PC-9 (cell line): ENCODE results near the gene PNKP. TPM values are rescaled to one million over a fixed set of nuclear protein-coding genes. Genes with fewer than 3 reads are reported as not detected.

Experiments used
- BruUV-seq: library from RNA; stranded (reverse); fragments of 400-500 nt; replicated peaks from 2 replicates; lab custom pipeline; 2021; lab: Mats Ljungman, UMichigan
- CTCF ChIA-PET: fragments of 300-600 bp; sonication (Branson Sonifier 250); formaldehyde crosslinking; loops from one replicate; lab custom pipeline; 2022; ENCODE audit warnings: antibody characterized with exemption; lab: Charles Lee
- POLR2A ChIA-PET: fragments of 300-600 bp; sonication (Branson Sonifier 250); formaldehyde crosslinking; loops from one replicate; lab custom pipeline; 2022; ENCODE audit warnings: antibody characterized with exemption; ENCODE audit not compliant: unreplicated experiment; lab: Charles Lee
- DNase-seq, 2 experiments: peaks; one replicate each; pipeline versions ENCODE4 v3.0.0 to v3.0.0-alpha.2; 2015 to 2022; ENCODE audit warnings: mixed read lengths in 1 of 2
- H2AFZ ChIP-seq: fragments of 200-600 bp; sonication (generic); 2 replicates; pipeline ENCODE4 v1.8.1; 2017; ENCODE audit warnings: antibody characterized with exemption
- H3F3A ChIP-seq: fragments of 200-600 bp; sonication (generic); 2 replicates; pipeline ENCODE4 v1.8.1; 2017; ENCODE audit warnings: antibody characterized with exemption, mild to moderate bottlenecking, low read depth; ENCODE audit not compliant: insufficient read depth
- H3K27ac ChIP-seq: fragments of 200-600 bp; sonication (generic); 2 replicates; pipeline ENCODE4 v1.6.1; 2016; ENCODE audit warnings: mixed run types
- H3K27me3 ChIP-seq: fragments of 200-600 bp; sonication (generic); 2 replicates; pipeline ENCODE4 v1.6.1; 2016; ENCODE audit warnings: low read depth, mixed run types; ENCODE audit not compliant: insufficient read depth
- H3K36me3 ChIP-seq: fragments of 200-600 bp; sonication (generic); 2 replicates; pipeline ENCODE4 v1.6.1; 2016; ENCODE audit warnings: low read depth, mixed run types
- H3K4me1 ChIP-seq: fragments of 200-600 bp; sonication (generic); replicated peaks from 2 replicates; pipeline ENCODE4 v1.6.1; 2016; ENCODE audit warnings: mixed run types; ENCODE audit not compliant: insufficient read depth
- H3K4me2 ChIP-seq: fragments of 200-600 bp; sonication (generic); 2 replicates; pipeline ENCODE4 v1.6.1; 2017; ENCODE audit warnings: mixed run types
- H3K4me3 ChIP-seq: fragments of 200-600 bp; sonication (generic); 2 replicates; pipeline ENCODE4 v1.6.1; 2016; ENCODE audit warnings: mixed run types
- H3K79me2 ChIP-seq: fragments of 200-600 bp; sonication (generic); 2 replicates; pipeline ENCODE4 v1.6.1; 2017; ENCODE audit warnings: low read depth, mixed run types
- H3K9me2 ChIP-seq: fragments of 200-600 bp; sonication (generic); 2 replicates; pipeline ENCODE4 v1.8.1; 2017; ENCODE audit warnings: mild to moderate bottlenecking; ENCODE audit not compliant: insufficient read depth
- H3K9me3 ChIP-seq: fragments of 200-600 bp; sonication (generic); 2 replicates; pipeline ENCODE4 v1.8.1; 2016; ENCODE audit warnings: low read depth; ENCODE audit not compliant: insufficient read depth
- H4K20me1 ChIP-seq: fragments of 200-600 bp; sonication (generic); 2 replicates; pipeline ENCODE4 v1.8.1; 2017; ENCODE audit not compliant: insufficient read depth
- EZH2 ChIP-seq: fragments of 200-600 bp; sonication (generic); IDR thresholded peaks from 2 replicates; pipeline ENCODE4 v1.8.0; 2017; ENCODE audit warnings: antibody characterized with exemption, low read depth
- intact Hi-C: fragments of 100-400 bp; cut with micrococcal nuclease; formaldehyde crosslinking; loops from one replicate; pipeline ENCODE4 v1.10.0; 2022; ENCODE audit not compliant: unreplicated experiment
- total RNA-seq: library from RNA; stranded (reverse); gene quantifications from 2 replicates; pipeline ENCODE4 v1.2.3, GENCODE V29; 2021
- TF ChIP-seq, protein P1 (sequence below): fragments of 200-600 bp; sonication (generic); conservative IDR thresholded peaks from 2 replicates; pipeline ENCODE4 v1.6.1; 2017; ENCODE audit warnings: mixed run types, antibody characterized with exemption, mild to moderate bottlenecking, moderate library complexity

Gene PNKP
- total RNA-seq, 1 experiment from 2014 or later = 82.7 TPM

DNA sequence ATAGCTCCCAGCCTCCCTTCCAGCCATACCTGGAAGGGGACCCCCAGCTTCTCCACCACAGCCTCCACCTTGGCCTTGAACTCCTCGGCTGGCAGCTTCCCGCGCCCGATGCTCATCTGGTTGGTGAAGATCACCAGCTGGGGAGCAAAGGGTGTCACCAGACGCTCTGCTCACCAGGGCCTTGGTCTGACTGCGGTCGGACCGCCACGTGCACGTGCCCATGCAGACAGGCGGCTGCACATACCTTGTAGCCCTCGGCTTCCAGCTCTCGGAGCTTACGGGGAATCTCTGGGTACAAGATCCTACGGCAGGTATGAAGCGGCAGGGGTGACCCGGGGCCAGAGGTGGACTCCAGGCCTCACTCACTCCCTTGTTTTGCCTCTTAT is 3.4 kb downstream of the PNKP start:
- Histone ChIP-seq H3K27me3 (no peaks in the 10 kb centered on the region), H3K79me2 (peaks cover 41% of the 10 kb centered on the region), H3K9me3 (no peaks in the 10 kb centered on the region), H3K9me2 (no peaks in the 10 kb centered on the region), H4K20me1 (peaks cover 56% of the 10 kb centered on the region), H2AFZ (no peak overlapping the region), H3K36me3 (peaks cover 21% of the 10 kb centered on the region), H3K4me1 (peaks cover 29% of the 10 kb centered on the region), H3K4me3 (no peak overlapping the region), H3F3A (peaks cover 69% of the 10 kb centered on the region), H3K4me2 (no peak overlapping the region), H3K27ac (no peak overlapping the region)
- BruUV-seq = no TSS peak
- intact Hi-C loops = no loop called here
- DNase-seq = no peak
- POLR2A ChIA-PET = no interaction called here
- TF ChIP-seq, protein P1, sequence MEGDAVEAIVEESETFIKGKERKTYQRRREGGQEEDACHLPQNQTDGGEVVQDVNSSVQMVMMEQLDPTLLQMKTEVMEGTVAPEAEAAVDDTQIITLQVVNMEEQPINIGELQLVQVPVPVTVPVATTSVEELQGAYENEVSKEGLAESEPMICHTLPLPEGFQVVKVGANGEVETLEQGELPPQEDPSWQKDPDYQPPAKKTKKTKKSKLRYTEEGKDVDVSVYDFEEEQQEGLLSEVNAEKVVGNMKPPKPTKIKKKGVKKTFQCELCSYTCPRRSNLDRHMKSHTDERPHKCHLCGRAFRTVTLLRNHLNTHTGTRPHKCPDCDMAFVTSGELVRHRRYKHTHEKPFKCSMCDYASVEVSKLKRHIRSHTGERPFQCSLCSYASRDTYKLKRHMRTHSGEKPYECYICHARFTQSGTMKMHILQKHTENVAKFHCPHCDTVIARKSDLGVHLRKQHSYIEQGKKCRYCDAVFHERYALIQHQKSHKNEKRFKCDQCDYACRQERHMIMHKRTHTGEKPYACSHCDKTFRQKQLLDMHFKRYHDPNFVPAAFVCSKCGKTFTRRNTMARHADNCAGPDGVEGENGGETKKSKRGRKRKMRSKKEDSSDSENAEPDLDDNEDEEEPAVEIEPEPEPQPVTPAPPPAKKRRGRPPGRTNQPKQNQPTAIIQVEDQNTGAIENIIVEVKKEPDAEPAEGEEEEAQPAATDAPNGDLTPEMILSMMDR = no peak
- no peak for TF ChIP-seq EZH2
- CTCF ChIA-PET = no interaction called here

DNA sequence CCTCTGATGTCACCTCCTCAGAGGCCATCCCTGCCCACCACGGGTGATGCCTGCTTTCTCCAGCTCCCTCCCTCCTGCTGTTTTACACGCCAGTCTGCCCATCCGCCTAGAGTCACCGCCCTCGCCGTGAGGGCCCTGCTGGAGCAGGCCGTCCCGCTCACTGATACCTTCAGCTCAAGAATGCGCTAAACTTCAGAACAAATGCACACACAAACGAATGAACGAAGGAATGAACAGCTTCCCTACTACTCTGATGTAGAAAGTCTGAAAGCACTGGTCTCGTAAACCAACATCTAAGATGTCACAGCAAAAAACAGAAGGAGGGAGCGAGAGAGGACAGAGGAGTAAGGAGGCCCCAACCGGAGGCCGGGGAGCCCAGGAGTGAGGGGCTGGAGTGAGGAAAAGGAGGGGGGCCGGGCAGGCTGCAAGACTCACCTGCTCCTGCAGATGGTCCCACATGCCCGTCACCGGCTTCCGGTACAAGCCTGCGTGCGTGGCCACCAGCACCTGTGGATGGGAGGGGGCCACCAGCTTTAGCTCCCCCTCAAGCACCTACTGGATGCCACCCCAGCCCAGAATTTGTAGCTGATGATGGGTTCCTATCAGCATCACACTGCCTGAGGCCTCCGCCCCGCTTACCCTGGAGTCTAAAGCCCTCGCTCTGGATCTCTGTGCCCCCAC is 4.0 kb downstream of the PNKP start:
- no peaks in the 10 kb centered on the region for H3K9me2 ChIP-seq
- no peak overlapping the region for H3K4me2 ChIP-seq
- no peaks in the 10 kb centered on the region for H3K27me3 ChIP-seq
- no peak overlapping the region for H3K4me3 ChIP-seq
- H2AFZ ChIP-seq = no peak overlapping the region
- intact Hi-C loops = no loop called here
- peaks cover 61% of the 10 kb centered on the region for H4K20me1 ChIP-seq
- no peaks in the 10 kb centered on the region for H3K9me3 ChIP-seq
- POLR2A ChIA-PET = no interaction called here
- H3F3A ChIP-seq = peaks cover 69% of the 10 kb centered on the region
- peaks cover 25% of the 10 kb centered on the region for H3K4me1 ChIP-seq
- H3K27ac ChIP-seq = no peak overlapping the region
- peaks cover 41% of the 10 kb centered on the region for H3K79me2 ChIP-seq
- no peak for TF ChIP-seq EZH2
- TF ChIP-seq, protein P1 = no peak
- CTCF ChIA-PET = no interaction called here
- no TSS peak for BruUV-seq
- H3K36me3 ChIP-seq = peaks cover 21% of the 10 kb centered on the region
- no peak for DNase-seq

DNA sequence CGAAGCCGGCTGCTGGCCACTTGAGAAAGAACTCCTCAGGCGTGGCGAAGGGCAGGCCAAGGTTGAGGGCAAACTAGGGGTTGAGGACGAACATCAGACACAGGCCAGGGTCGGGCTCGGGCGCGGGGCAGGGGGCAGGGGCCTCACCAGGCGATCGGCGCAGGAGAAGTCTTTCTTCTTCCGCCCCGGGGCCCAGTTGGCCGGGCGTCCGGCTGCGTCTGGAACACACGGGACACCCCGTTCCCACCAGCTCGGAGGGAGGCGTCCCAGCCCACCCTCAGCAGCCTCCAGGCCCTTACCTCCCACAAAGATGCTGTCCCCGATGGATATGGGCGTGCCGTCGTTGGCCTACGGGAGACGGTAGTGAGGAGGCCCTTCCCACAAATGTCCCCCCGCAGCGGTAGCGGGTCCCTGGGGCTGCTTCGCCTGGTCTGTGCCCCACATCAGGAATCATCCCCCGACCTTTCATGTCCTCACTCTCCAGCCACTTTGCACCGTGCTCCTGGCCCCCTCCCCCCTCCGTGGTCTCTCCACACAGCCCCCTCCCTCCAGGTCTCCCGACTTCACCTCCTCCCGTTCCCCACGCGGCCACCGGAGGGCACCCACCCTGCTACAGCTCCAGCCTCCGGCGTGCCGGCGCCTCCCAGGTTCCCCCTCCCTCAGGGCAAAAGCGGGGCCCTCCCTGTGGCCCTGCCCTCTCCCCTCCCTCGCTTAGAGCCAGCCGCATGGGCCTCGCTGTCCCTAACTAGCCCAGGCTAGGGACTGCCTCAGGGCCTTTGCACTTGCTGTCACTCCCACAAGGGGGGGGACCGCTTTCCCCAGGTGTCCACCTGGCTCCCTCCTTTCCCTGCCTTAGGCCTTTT is 4.8 kb downstream of the PNKP start:
- H3F3A ChIP-seq = peaks cover 69% of the 10 kb centered on the region
- CTCF ChIA-PET = no interaction called here
- H2AFZ ChIP-seq = no peak overlapping the region
- peaks cover 41% of the 10 kb centered on the region for H3K79me2 ChIP-seq
- TF ChIP-seq, protein P1 = peak; percentile 46; the same call in 1 of the 2 replicates
- TF ChIP-seq EZH2 = no peak
- H3K36me3 ChIP-seq = peaks cover 21% of the 10 kb centered on the region
- peaks cover 22% of the 10 kb centered on the region for H3K4me1 ChIP-seq
- intact Hi-C loops = no loop called here
- no peak overlapping the region for H3K27ac ChIP-seq
- no peak overlapping the region for H3K4me3 ChIP-seq
- POLR2A ChIA-PET = interaction anchor here (0.6 kb wide), 1 partner anchor 35 kb away, joined by 8 read pairs; no protein-coding TSS in a partner anchor
- no peaks in the 10 kb centered on the region for H3K9me2 ChIP-seq
- H3K9me3 ChIP-seq = no peaks in the 10 kb centered on the region
- H3K4me2 ChIP-seq = no peak overlapping the region
- no peak for DNase-seq
- no TSS peak for BruUV-seq
- H3K27me3 ChIP-seq = no peaks in the 10 kb centered on the region
- H4K20me1 ChIP-seq = peaks cover 69% of the 10 kb centered on the region
